Measurements from ENCODE around the gene JAZF1. TPM values are rescaled to one million over a fixed set of nuclear protein-coding genes. Genes with fewer than 3 reads are reported as not detected.
A peak's percentile ranks its signal among the peaks of the same experiment; 100 is the strongest.

The JAZF1 gene
- total RNA-seq, 1 donor from 2014 or later = 42.5 TPM

GRCh38 chr7:28065721-28066285 is 114.8 kb downstream of the JAZF1 start:
- DNase-seq (ENCODE audit: low spot score) = no peak
- intact Hi-C loops (cut with DNase I) = no loop called here

- intact Hi-C loops (cut with DNase I) = no loop called here
- DNase-seq (ENCODE audit: low spot score) = no peak
These were observed 115.3 kb downstream of the JAZF1 start for GRCh38 chr7:28065308-28065707.

- DNase-seq (ENCODE audit: low spot score) = no peak
- intact Hi-C loops (cut with DNase I) = no loop called here
These were observed 116.2 kb downstream of the JAZF1 start for GRCh38 chr7:28064437-28064836.

- intact Hi-C loops (cut with DNase I) = no loop called here
- DNase-seq (ENCODE audit: low spot score) = peak; percentile 80
These were observed 118.2 kb downstream of the JAZF1 start for GRCh38 chr7:28062197-28062991.

DNA sequence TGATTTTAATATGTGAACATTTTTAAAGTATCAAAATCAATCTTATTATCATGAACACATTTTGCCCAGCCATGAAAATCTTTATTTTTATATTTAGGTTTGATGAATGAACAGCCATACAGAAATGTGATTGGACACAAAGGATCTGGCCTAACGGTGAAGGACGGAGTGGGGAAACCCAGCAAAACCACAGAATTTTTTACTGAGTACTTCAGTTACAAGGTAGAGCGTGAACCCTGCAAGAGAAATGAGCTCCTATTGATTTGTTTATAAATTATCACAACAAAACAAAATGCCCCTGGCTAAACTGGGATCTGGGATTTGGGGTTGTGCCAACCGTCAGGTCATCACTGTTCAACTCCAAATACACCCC is 118.8 kb downstream of the JAZF1 start:
- intact Hi-C loops (cut with DNase I) = no loop called here
- no peak for DNase-seq (ENCODE audit: low spot score)

DNA sequence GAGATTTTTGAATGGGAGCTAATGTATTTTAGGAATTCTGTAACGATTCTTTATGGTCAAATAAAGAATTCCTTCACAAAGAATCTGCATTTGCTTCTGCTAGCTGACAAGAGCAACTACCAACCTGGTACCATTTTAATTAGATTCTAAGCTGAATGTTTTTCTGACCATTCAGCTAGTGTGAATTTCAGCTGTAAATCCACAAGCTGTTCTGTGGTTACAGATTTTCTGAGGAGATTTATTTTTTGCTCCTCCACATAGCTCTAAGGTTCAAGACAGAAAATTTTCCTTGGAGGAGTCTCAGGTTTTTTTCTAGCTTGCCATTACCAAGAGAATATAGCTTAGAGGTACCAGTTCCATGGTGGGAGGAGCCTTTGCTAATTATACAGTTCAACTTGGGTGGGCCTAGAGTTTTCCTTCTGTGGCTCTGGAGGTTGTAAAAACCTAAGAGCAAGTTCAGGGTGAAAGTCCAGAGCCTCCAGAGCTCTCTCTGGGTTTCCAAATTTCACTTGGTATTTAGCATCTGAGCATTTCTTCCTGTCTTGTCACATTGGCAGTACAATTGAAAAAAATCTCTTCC is 120.1 kb downstream of the JAZF1 start:
- intact Hi-C loops (cut with DNase I) = no loop called here
- no peak for DNase-seq (ENCODE audit: low spot score)

DNA sequence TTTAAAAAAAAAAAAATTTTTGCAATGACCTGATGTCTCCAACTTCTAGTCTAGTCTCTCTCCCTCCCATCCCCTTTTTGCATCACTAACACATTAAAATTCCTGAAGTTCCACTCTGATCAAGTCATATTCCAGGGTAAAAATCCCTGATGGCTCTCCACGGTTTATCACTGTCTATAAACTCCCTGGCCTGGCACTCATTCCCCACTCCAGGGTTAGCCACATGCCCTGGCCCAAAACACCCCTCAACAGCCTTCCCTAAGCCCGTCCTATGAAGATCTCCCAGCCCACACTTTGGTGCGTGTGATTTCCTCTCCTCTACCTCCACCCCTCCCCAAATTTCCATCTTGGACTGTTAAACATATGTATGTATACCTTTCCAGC is 125.4 kb downstream of the JAZF1 start:
- intact Hi-C loops (cut with DNase I) = no loop called here
- DNase-seq (ENCODE audit: low spot score) = no peak

DNA sequence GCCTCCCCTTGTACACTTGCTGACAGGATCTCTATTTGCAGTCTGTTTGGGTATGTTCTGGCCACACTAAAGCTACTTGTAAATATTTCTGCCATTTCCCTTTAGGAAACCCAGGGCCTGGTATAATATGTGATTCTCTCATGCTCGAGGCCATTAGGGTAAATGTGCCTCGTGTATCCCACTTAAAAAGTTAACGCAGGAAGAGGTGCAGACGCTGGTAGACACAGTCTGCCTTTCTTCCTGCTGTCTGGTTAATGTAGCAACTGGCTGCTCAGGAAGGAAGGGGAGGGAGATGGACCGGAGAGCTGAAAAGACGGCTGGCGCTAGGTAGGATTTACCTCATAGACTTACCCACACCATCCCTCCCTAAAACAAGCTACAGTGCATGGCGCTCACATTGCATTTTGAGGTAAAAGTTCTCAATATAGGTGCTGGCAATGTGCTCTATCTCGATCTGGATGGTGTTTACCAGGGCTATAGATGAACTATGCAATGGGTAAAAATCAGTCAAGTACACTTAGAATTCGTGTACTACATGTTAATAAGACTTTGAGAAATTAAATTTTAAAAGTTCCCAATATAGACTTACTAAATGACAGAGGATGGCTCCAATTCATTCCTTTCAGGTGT is 125.9 kb downstream of the JAZF1 start:
- intact Hi-C loops (cut with DNase I) = no loop called here
- no peak for DNase-seq (ENCODE audit: low spot score)

DNA sequence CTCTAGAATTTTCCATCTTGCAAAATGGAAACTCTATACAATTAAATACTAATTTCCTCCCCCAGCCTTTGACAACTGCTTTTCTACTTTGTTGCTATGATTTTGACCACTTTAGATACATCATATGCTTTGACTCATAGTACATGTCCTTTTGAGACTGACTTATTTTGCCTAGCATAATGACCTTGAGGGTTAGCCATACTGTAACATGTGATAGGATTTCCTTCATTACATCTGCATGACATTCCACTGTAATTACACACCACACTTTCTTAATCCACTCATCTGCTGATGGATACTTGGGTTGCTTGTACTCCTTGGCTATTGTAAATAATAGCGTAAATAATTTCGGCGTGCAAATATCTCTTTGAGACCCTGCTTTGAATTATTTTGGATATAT is 127.7 kb downstream of the JAZF1 start:
- DNase-seq (ENCODE audit: low spot score) = no peak
- intact Hi-C loops (cut with DNase I) = no loop called here

DNA sequence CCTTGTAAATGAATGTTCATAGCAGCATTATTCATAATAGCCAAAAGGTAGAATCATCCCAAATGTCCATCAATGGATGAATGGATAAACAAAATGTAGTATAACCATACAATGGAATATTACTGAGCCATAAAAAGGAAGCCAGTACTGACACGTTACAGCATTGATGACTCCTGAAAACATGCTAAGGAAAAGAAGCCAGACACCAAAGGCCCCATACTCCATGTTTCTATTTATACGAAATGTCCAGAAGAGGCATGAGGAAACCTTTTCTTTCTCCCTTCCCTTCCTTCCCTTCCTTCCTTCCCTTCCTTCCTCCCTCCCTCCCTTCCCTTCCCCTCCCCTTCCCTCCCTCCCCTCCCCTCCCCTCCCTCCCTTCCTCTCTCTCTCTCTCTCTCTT is 131.9 kb downstream of the JAZF1 start:
- intact Hi-C loops (cut with DNase I) = no loop called here

GRCh38 chr7:28046035-28046434 is 134.6 kb downstream of the JAZF1 start:
- intact Hi-C loops (cut with DNase I) = no loop called here
- DNase-seq (ENCODE audit: low spot score) = no peak

More for the DNA sequence above, 131.9 kb downstream of the JAZF1 start:
- no peak for DNase-seq (ENCODE audit: low spot score)

GRCh38 chr7:28045592-28045991 is 135.0 kb downstream of the JAZF1 start:
- intact Hi-C loops (cut with DNase I) = no loop called here
- DNase-seq (ENCODE audit: low spot score) = no peak

DNA sequence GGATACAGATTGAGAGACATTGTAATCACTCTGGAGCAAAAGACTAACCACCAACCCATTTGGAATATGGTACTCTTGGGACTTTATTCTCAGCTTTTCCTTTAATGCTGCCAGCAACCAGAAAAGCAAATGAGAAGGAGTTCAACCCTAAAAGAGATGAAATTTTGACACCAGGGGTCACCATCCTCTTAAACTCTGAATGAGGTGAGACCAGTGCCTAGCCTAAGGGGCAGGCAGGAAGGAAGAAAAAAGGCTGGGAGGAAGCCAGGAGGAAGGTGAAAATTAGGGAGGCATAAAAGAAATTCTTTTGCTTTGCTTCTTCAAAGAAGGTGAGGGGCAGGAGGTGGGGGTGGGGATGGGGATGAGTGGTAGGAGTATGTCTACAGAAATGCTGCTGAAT is 135.8 kb downstream of the JAZF1 start:
- intact Hi-C loops (cut with DNase I) = no loop called here
- DNase-seq (ENCODE audit: low spot score) = no peak

DNA sequence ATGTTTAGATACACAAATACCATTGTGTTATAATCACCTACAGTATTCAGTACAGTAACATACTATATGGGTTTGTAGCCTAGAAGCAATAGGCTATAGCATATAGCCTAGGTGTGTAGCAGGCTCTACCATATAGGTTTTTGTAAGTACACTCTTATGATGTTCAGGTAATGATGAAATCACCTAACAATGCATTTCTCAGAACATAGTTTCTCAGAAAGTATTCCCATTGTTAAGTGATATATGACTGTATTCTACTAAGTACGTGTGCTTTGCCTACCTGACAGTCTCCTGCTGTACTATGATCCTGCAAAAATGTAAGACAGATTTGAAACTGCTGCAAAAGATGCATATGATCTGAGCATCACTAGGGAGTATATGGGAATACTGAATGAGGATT is 137.9 kb downstream of the JAZF1 start:
- no peak for DNase-seq (ENCODE audit: low spot score)
- intact Hi-C loops (cut with DNase I) = no loop called here

GRCh38 chr7:28041508-28042314 is 138.9 kb downstream of the JAZF1 start:
- DNase-seq (ENCODE audit: low spot score) = no peak
- intact Hi-C loops (cut with DNase I) = no loop called here

DNA sequence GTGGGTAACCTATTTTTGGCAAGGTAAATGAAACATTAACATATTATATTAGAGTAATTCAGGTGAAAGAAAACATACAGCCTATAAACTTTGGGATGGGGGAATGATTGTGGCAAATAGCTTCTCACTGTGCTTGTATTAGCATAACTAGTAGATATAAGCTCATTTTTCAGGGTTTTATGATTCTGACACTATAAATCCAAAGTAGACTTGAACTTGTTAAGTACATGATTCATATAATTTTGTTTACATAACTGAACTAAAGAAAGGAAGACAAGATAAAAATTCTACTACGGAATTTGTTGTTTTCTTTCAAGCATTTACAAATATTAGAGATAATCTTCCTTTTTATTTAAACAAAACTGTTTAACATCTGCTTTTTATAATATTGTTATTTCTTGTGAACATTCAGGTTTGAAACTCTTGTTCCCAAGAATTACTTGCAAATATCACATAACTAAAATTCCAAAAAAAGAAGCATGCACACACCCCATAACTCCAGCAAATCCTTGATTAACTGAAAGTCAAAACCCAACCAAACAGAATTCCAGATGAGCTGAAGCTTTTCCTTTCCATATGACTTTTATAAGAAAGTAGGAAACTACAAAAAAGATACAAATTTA is 142.3 kb downstream of the JAZF1 start:
- DNase-seq (ENCODE audit: low spot score) = no peak
- intact Hi-C loops (cut with DNase I) = no loop called here

DNA sequence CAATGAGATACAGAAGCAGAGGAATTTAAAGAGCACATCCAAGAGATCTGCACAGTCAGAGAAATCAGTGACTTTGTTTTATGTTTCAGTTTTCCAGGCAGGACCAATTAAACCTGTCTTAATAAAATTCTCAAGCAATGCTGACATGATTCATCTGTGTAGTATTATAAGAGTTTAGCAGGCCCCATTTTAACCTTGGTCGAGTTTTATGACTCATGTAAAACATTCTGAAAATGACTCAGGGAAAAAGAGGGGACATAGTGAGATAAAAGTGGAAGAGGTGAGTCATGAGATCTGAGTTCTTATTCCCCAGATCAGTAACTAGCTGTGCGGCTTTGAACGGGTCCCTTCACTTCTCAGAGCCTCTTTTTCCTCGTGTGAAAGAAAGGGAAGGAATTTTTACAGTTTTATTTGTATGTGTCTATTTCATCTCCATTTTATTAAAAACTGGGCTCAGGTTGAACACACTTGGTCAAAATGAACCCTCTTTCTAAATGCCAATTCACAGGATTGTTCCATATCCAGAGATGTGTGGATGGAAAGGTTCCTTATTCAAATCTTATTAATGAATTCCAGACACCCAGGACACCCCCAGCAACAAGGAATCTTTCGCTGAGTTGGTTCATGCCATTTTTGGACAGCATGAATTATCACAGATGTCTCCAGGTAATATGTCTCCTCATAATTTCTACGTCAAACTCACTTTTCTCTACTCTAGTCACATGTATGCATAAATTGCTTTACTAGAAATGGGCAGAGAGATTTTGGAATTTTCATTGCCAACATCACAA is 143.2 kb downstream of the JAZF1 start:
- intact Hi-C loops (cut with DNase I) = no loop called here
- DNase-seq (ENCODE audit: low spot score) = no peak

GRCh38 chr7:28036696-28037095 is 143.9 kb downstream of the JAZF1 start:
- DNase-seq (ENCODE audit: low spot score) = no peak
- intact Hi-C loops (cut with DNase I) = no loop called here

GRCh38 chr7:28033386-28033785 is 147.2 kb downstream of the JAZF1 start:
- no peak for DNase-seq (ENCODE audit: low spot score)

More at GRCh38 chr7:28033386-28033785, 147.2 kb downstream of the JAZF1 start:
- intact Hi-C loops (cut with DNase I) = no loop called here
